Kidney glomerular epithelial cell (primary cell): ENCODE results near the gene ASCC3.

Experiments used
- DNase-seq: peaks from one replicate; lab custom pipeline; 2025; lab: John Stamatoyannopoulos, UW

Gene ASCC3

DNA sequence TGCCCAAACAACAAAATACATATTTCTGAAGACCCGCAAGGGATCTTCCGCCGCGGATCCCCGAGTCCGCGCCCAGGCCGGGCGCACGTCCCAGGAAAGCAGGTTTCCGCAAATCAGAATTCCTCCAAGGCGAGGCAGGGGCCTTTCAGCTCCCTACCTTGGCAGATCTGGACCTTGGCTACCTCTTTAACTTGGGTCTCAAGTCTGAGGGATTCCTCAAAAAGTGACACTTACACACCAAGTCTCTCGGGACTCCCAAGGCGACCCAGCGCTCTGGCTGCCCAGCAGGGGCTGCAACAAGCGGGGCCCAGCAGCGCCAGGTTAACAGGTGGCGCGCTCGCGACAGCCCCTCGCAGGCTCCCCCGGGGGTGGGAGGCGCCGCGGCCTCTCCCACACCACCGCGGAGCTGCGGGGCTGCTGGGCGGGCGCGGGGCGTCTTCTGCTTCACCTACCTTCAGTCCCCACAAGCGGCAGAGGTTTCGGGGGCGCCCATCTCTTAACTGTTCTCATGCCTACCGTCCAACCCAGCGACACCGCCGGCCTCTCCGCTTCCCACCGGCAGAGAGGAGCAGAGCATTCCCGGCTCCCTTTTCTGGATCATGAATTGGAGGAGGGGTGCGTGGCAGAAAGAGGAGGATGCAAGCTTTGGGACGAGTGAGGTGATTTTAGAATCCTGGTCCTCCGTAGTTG is 416.8 kb downstream of the ASCC3 start:
- DNase-seq, result no peak

DNA sequence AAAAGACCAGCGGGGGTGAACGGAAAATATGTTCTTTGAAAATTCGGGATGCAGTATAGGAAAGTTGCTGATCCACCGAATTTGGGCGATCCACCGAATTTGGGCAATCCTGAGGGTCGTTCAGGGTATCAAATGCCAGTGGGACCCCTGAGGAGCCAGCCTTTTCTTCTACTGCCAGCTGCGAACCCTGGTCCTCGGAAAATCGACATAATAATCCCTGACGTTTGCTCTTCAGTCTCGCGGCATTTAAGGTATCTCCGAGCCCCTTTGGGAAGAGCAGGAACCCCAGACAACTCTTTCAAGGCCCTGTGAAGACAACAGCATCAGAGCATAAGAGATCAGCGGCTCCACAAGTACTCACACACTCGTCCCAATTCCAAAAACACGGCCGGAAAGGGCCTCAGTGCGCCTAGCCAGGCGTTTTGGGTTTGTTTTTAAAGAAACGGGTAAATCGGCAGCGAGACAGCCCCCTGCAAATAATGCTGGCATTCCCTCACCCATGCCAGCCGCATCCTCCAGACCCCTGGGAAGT is 417.4 kb downstream of the ASCC3 start:
- DNase-seq, result no peak

DNA sequence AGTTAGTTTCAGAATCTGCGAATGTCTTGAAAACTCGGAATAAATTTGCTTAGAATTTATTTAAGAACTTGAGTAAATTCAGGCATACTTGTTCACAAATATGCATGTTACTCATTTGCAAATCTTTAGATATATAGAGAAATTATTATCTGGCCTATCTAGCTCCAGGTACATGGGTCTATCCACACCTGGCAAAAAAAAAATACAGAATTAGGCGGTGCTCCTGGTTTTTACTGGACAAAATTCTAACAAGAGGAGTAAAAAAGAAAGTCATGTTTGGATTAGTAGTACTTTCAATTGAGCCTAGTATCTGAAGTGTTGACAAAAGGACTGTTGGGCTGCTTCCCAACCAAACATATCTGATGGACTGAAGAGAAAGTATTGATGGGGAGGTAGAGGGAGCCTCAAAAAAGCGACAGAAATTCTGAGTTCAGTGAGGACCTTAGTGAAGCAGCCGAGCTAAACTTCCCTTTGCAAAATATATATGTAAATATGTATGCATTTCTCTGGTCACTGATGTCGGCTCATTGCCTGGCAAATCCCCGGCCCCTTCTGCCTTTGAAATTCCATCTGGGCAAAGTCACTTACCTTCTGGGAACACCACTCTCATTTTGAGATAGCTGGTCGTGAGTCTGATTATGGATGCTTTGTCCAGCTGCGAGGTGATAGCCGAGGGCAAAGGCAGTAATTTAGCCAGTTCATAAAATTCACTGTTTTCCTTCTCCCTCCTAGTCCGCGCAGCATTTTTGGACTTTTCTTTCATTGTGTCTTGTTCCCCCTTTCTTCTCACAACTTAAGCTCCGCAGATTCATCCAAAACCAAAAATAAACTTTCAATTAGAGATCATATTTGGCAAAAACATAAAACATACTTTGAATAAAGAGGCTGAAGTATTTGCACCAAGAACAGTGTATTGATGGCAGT is 418.2 kb downstream of the ASCC3 start:
- DNase-seq, result no peak

DNA sequence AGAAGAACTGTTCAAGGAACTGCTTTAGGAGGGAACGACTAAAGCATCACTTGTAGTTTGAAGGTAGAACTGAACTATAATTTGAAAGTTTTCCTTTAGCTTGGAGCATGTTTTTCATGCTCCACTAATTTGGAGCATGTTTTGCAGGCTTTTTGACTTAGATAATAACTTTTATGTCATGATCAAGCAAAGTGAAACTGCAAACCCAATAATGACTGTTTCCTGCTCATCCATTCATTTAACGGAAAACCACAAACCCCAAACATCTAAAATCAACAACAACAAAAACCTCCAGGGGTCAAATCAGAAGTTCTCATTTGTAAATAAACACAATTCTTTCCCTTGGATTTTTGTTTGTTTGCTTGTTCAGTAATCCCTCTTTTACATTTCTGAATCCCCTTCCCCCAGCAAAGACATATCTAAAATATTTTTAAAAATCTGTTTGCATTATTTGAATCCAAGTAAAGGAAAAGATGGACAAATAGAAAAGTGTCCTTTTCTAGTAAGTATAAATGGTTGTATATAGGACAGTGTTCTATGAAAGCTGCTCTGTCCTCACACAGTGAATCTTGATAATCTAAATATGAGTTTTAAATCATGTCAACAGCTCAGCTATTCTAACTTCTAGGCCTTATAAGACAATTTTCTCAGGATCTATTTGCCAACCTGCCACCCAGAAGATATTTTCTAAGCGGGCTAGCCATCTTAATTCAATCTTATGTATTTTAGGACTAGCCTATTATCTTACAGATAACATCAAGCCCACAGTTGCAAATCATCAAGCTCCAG is 419.0 kb downstream of the ASCC3 start:
- no peak for DNase-seq

DNA sequence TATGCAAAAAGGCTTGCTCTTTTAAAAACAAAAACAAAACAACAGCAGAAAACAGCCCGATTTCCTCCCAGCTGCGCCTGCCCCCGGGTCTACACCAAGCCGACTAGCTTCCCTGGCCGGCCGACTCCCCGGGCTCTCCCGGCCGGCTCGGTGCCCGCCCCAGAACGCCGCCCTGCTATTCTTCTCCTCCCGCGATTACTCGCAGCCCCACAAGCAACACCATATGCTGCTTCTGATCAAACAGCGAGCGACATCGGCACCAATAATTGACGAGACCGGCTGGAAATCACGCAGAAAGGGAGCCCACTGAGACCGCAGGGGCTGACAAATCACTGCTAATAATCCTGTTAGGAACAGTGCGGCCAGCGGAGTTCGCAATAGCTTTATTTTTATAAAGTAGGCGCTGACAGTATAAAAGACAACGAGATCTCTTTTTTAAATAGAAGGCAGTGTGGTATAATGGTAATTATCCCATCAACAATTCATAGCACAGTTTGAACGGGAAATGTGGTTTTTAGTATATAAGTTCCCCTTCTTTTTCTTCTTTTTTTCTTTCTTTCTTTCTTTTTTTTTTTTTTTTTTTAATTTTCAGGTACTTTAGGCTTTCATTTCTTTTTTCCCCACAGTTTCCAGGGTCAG is 419.7 kb downstream of the ASCC3 start:
- no peak for DNase-seq

DNA sequence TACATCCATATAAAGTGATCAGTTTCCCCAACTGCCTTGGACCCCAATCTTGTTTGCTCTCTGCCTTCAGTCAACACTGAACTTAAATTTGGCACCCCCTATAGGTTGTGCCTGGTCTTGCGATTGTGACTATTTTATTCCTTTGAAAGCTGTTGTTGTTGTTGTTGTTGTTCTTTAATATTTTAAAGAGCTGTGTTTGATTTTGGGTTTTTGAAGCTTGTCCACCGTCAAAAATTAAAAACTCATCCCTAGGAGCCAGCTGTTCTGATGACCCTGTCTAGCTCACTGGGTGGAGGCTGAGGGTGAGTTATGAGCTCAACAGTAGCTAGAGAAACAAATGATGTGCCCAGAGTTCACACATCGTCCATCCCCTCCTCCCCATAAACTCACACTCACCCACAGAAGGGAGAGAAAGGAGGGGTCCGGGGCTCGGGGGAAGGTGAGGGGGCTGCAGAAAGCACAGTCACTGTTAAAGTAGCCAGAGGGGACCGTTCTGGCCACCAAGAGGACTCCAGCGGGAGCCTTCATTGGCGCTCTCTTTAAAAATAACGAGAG is 420.4 kb downstream of the ASCC3 start:
- DNase-seq, result no peak

DNA sequence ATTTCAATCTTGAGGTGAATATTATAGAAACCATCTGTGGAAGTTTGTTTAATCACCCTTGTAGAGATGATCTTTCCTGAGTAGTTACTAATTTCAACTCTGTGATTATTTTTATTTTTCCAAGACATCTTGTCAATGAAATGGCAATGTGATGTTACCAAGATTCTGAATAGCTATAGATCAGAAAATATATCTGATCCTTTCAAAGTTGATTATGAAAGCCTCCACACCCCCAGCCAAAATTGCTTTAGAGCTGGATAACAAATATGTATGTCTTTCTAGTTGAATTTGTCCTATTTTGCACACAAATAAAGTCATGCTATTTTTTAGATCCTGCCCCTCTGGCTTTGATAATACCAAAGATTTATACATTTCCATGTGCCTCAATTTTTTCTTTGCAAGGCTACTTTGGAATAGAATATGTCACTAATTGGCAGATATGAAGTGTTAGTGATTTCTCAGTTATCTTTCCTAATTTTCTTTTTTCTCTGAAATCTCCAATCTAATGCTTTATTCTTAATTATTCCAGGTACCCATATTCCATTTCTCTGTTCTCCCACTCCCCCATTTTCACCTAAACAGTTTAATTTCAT is 421.4 kb downstream of the ASCC3 start:
- no peak for DNase-seq

DNA sequence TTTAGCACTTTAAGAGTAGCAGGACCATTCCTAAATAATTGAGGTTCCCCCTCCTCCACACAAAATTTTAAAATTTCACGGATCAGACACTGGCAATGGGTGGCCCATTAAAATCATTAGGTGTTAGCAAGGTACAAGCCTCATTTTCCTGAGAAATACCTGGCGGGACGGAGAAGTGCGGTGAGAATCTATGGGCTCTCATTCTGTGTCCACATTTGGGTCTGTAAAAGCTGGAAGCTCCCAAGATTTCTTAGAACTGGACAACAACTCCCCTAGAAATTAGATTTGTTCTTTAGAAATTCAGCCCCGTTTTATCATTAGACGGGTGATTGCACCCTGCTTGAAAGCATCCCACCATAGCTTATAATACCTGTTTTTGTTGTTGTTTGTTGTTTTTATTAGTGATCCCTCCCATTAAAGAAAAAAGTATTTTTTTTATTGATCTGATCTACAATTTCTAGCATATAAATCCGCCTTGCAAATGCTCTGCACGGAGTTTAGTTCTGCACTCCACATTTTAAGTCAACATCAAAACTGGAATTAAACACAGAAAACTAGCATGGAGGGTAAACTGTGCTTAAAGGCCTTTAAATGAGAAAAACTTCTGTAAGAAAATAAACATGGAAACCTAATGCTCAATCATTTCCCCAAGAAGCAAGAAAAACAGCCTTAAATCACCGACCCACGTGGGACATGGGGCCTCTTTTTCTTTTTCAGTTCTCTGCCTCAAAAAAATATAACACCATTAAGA is 422.1 kb downstream of the ASCC3 start:
- DNase-seq, result no peak
